ENCODE data around the gene NRROS.

DNA sequence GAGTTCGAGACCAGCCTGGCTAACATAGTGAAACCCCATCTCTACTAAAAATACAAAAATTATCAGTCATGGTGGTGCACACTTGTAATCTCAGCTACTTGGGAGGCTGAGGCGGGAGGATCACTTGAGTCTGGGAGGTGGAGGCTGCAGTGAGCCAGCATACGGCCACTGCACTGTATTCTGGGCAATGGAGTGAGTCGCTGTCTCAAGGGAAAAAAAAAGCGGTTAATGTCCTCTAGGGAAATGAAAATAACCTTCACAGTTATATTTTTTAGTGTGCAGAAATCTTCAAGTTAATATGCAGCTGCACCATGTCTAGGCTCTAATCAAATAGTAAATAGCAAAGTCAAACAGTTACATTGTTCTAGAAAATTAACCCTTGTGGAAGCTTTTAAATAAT lies 57.8 kb downstream of the NRROS start:
- TF ChIP-seq, protein P1, sequence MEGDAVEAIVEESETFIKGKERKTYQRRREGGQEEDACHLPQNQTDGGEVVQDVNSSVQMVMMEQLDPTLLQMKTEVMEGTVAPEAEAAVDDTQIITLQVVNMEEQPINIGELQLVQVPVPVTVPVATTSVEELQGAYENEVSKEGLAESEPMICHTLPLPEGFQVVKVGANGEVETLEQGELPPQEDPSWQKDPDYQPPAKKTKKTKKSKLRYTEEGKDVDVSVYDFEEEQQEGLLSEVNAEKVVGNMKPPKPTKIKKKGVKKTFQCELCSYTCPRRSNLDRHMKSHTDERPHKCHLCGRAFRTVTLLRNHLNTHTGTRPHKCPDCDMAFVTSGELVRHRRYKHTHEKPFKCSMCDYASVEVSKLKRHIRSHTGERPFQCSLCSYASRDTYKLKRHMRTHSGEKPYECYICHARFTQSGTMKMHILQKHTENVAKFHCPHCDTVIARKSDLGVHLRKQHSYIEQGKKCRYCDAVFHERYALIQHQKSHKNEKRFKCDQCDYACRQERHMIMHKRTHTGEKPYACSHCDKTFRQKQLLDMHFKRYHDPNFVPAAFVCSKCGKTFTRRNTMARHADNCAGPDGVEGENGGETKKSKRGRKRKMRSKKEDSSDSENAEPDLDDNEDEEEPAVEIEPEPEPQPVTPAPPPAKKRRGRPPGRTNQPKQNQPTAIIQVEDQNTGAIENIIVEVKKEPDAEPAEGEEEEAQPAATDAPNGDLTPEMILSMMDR (IDR thresholded peaks at IDR 0.05) = no peak
- TF ChIP-seq POLR2A (IDR thresholded peaks at IDR 0.05) = no peak
